ENCODE results near the gene EIF3L. TPM values are rescaled to one million over a fixed set of nuclear protein-coding genes. Genes with fewer than 3 reads are reported as not detected.
A peak's percentile ranks its signal among the peaks of the same experiment; 100 is the strongest.

Gene EIF3L
- total and polyA plus RNA-seq, 5 donors from 2014 or later = 267 to 390 (median 328) TPM

DNA sequence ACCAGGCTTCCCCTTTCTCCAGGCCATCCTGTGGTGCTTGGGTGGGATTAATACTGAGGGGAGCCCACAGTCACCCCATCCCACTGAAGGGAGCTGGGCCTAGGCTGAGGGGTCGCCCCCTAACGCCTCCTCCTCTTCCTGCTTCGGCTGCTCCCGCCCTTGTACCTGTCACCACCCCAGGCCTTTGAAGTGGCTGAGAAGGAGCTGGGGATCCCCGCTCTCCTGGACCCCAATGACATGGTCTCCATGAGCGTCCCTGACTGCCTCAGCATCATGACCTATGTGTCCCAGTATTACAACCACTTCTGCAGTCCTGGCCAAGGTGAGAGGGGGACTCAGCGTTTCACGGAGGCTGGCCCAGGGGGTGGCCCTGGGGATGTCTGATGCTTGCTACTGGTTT is 63.0 kb downstream of the EIF3L start:
- H3K27me3 Mint-ChIP-seq = no peaks in the 10 kb centered on the region
- H3K4me1 Mint-ChIP-seq = peaks cover 0 to 31% (median 21%) of the 10 kb centered on the region in 4 donors
- H3K4me3 ChIP-seq (ENCODE audit: low read depth, low read length) = no peak overlapping the region
- DNase-seq = no peak
- H3K27ac ChIP-seq (ENCODE audit: insufficient read depth, low read length, poor library complexity, severe bottlenecking) = no peak overlapping the region
- H3K27me3 ChIP-seq (ENCODE audit: control insufficient read depth, insufficient read depth, low read length) = no peaks in the 10 kb centered on the region
- H3K4me1 ChIP-seq (ENCODE audit: control insufficient read depth, insufficient read depth, low read length, poor library complexity, severe bottlenecking) = peaks cover 6% of the 10 kb centered on the region
- H3K36me3 ChIP-seq (ENCODE audit: control insufficient read depth, insufficient read depth, low read length) = peaks cover 9% of the 10 kb centered on the region
- H3K9me3 ChIP-seq (ENCODE audit: control insufficient read depth in 2 of 2, low read length in 2 of 2) = no peaks in the 10 kb centered on the region
- no peak overlapping the region for H3K4me3 Mint-ChIP-seq
- H3K9me3 Mint-ChIP-seq = no peaks in the 10 kb centered on the region
- no peak for ATAC-seq (ENCODE audit: low read depth in 2 of 2)
- peaks cover 8% of the 10 kb centered on the region for H3K36me3 Mint-ChIP-seq
- peak overlapping the region in 2 of 3 donors; percentile 20 to 51 for H3K27ac Mint-ChIP-seq

DNA sequence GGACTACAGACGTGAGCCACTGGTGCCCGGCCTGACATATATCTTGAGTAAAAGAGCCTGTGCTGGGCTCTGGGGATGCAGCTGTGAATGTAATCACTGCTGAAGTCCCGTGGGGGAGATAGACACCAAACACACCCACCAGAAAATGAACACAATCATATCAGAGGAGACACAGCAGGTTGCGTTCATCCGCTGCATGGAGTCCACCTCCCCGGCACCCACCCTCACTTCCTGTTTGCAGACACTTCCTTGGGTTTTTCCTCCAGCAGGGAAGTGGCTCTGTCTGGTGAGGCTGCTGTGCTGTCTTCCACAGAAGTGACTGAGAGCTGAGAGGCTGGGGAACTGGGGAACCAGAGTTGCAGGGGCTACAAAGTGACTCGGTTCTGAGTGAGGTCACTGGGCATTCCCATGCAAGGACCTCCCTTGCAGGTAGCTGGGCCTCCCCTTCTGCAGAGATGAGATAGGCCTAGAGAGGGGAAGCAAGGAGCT is 64.1 kb downstream of the EIF3L start:
- Histone ChIP-seq H3K9me3 (ENCODE audit: control insufficient read depth in 2 of 2, low read length in 2 of 2) (no peaks in the 10 kb centered on the region), H3K36me3 (ENCODE audit: control insufficient read depth, insufficient read depth, low read length) (peaks cover 12% of the 10 kb centered on the region), H3K4me1 (ENCODE audit: control insufficient read depth, insufficient read depth, low read length, poor library complexity, severe bottlenecking) (no peaks in the 10 kb centered on the region), H3K27me3 (ENCODE audit: control insufficient read depth, insufficient read depth, low read length) (no peaks in the 10 kb centered on the region), H3K27ac (ENCODE audit: insufficient read depth, low read length, poor library complexity, severe bottlenecking) (no peak overlapping the region), H3K4me3 (ENCODE audit: low read depth, low read length) (no peak overlapping the region)
- Mint-ChIP-seq H3K4me3 (no peak overlapping the region), H3K27ac (peak overlapping the region in 1 of 3 donors; percentile 62), H3K4me1 (peaks cover 0 to 22% (median 13%) of the 10 kb centered on the region in 4 donors), H3K9me3 (no peaks in the 10 kb centered on the region), H3K27me3 (no peaks in the 10 kb centered on the region), H3K36me3 (peaks cover 11% of the 10 kb centered on the region)
- DNase-seq = no peak
- ATAC-seq (ENCODE audit: low read depth in 2 of 2) = no peak

DNA sequence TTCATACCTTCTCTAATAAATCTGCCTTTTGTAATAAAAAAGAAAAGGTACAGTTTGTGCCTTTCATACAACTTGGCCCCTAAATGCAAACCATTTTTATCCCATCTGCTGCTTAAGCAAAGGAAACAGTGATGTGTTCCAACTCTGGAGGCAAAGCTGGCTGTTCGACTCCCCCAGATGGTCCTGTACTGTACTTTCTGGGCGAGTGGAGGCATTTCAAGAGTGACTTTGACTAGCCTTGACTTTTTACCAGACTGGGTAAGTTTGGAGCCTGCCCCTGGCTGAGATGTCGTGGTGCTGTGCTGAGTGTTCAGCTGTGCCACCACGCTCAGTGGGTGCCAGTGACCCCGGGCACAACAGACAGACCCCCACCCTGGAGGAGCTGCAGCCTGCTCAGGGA is 67.1 kb downstream of the EIF3L start:
- no peaks in the 10 kb centered on the region for H3K27me3 ChIP-seq (ENCODE audit: control insufficient read depth, insufficient read depth, low read length)
- H3K27me3 Mint-ChIP-seq = no peaks in the 10 kb centered on the region
- no peak overlapping the region for H3K27ac Mint-ChIP-seq
- H3K36me3 Mint-ChIP-seq = peaks cover 11% of the 10 kb centered on the region
- H3K9me3 Mint-ChIP-seq = no peaks in the 10 kb centered on the region
- H3K4me3 Mint-ChIP-seq = no peak overlapping the region
- H3K36me3 ChIP-seq (ENCODE audit: control insufficient read depth, insufficient read depth, low read length) = peaks cover 23% of the 10 kb centered on the region
- no peaks in the 10 kb centered on the region for H3K9me3 ChIP-seq (ENCODE audit: control insufficient read depth in 2 of 2, low read length in 2 of 2)
- no peaks in the 10 kb centered on the region for H3K4me1 ChIP-seq (ENCODE audit: control insufficient read depth, insufficient read depth, low read length, poor library complexity, severe bottlenecking)
- ATAC-seq (ENCODE audit: low read depth in 2 of 2) (no peak), DNase-seq (no peak)
- no peak overlapping the region for H3K27ac ChIP-seq (ENCODE audit: insufficient read depth, low read length, poor library complexity, severe bottlenecking)
- peaks cover 0 to 12% (median 3%) of the 10 kb centered on the region in 4 donors for H3K4me1 Mint-ChIP-seq
- H3K4me3 ChIP-seq (ENCODE audit: low read depth, low read length) = no peak overlapping the region

DNA sequence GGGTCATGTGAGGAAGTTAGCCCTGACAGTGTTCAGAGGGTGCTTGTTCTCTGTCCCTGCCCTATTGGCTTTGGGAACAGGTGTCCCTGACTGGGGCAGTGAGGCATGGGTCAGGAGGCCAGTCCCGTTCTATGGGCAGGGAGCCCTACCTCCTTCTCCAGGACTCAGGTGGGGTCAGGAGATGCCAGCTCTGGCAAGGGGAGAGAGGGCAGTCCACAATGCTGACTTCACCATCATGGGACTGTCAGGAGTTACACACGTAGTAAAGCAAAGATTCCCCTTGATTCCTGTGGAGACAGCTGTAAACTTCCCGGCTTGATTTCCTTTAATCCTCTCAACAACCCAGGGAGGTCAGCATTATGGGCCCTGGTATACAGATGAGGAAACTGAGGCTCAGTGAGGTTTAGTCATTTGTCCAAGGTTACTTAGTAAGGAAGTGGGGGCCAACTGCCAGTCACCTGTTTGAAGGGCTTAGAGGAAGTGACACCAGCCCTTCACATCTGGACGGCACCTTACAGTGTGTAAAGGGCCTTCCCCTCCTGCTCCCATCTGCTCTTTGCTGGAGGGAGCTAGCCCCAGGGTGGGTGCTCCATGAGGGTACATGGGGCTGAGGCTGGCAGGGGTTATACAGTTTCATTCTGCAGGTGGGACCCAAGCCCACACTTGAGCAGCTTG is 68.8 kb downstream of the EIF3L start:
- Mint-ChIP-seq H3K27me3 (no peaks in the 10 kb centered on the region), H3K27ac (peak overlapping the region in 1 of 3 donors; percentile 78), H3K36me3 (peaks cover 14% of the 10 kb centered on the region)

DNA sequence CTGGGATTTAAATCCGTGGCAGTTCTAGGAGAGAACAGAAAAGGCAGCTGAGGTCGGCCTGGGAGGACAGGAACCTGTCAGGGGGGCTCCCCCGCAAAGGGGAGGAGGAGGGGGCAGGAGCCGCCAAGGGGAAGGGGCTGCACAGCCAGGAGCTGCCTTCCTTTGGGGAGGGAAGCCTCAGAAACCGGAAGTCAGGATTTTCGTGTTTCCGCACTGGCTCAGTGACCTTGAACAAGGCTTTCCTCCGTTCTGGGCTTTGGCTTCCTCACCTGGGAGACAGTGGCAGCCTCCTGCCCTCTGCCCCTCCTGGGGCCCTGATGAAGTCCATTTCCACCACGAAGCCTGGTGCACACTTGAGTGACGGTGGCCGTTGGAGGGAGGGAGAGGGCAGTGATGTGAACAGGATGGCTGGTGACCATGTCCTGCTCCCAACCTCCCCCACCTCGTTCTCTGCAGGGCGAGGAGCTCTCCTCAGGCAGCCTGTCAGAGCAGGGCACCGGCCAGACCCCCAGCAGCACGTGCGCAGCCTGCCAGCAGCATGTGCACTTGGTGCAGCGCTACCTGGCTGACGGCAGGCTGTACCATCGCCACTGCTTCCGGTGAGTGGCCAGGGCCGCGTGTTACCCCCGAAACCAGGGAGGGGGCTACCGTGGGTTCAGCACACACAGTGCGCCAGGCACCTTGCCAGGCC is 69.5 kb downstream of the EIF3L start:
- no peaks in the 10 kb centered on the region for H3K9me3 ChIP-seq (ENCODE audit: control insufficient read depth in 2 of 2, low read length in 2 of 2)
- no peaks in the 10 kb centered on the region for H3K27me3 ChIP-seq (ENCODE audit: control insufficient read depth, insufficient read depth, low read length)
- Mint-ChIP-seq H3K9me3 (no peaks in the 10 kb centered on the region), H3K4me1 (peaks cover 0 to 4% (median 2%) of the 10 kb centered on the region in 4 donors), H3K27me3 (no peaks in the 10 kb centered on the region), H3K36me3 (peaks cover 13% of the 10 kb centered on the region), H3K27ac (no peak overlapping the region), H3K4me3 (no peak overlapping the region)
- peaks cover 23% of the 10 kb centered on the region for H3K36me3 ChIP-seq (ENCODE audit: control insufficient read depth, insufficient read depth, low read length)
- ATAC-seq (ENCODE audit: low read depth in 2 of 2) (no peak), DNase-seq (no peak)
- H3K4me3 ChIP-seq (ENCODE audit: low read depth, low read length) = no peak overlapping the region
- no peaks in the 10 kb centered on the region for H3K4me1 ChIP-seq (ENCODE audit: control insufficient read depth, insufficient read depth, low read length, poor library complexity, severe bottlenecking)
- H3K27ac ChIP-seq (ENCODE audit: insufficient read depth, low read length, poor library complexity, severe bottlenecking) = no peak overlapping the region

More for the DNA sequence above, 68.8 kb downstream of the EIF3L start:
- Histone ChIP-seq H3K9me3 (ENCODE audit: control insufficient read depth in 2 of 2, low read length in 2 of 2) (no peaks in the 10 kb centered on the region), H3K36me3 (ENCODE audit: control insufficient read depth, insufficient read depth, low read length) (peaks cover 23% of the 10 kb centered on the region), H3K4me1 (ENCODE audit: control insufficient read depth, insufficient read depth, low read length, poor library complexity, severe bottlenecking) (no peaks in the 10 kb centered on the region), H3K4me3 (ENCODE audit: low read depth, low read length) (no peak overlapping the region), H3K27me3 (ENCODE audit: control insufficient read depth, insufficient read depth, low read length) (no peaks in the 10 kb centered on the region), H3K27ac (ENCODE audit: insufficient read depth, low read length, poor library complexity, severe bottlenecking) (no peak overlapping the region)
- no peak for DNase-seq
- Mint-ChIP-seq H3K4me3 (no peak overlapping the region), H3K4me1 (peaks cover 0 to 4% (median 2%) of the 10 kb centered on the region in 4 donors), H3K9me3 (no peaks in the 10 kb centered on the region)
- no peak for ATAC-seq (ENCODE audit: low read depth in 2 of 2)

DNA sequence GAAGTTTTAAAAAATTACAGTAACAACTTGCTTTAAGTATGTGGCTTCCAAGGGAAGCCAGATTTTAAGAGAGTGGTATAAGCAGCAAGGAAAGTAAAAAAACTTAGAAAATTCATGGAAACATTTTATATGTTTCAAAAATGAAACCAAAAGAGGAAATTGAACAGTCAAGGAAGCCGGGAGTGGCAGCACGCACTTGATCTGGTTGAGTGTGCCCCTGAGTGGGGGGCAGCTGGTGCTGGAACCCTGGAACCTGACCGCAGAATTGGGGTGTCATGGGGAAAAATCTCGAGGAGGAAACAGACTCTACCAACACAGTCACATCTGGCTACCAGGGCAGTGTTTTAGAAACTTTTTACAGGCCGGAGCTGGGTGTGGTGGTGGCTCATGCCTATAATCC is 70.9 kb downstream of the EIF3L start:
- Histone ChIP-seq H3K27ac (ENCODE audit: insufficient read depth, low read length, poor library complexity, severe bottlenecking) (no peak overlapping the region), H3K4me1 (ENCODE audit: control insufficient read depth, insufficient read depth, low read length, poor library complexity, severe bottlenecking) (no peaks in the 10 kb centered on the region), H3K36me3 (ENCODE audit: control insufficient read depth, insufficient read depth, low read length) (peaks cover 23% of the 10 kb centered on the region), H3K4me3 (ENCODE audit: low read depth, low read length) (no peak overlapping the region), H3K27me3 (ENCODE audit: control insufficient read depth, insufficient read depth, low read length) (no peaks in the 10 kb centered on the region), H3K9me3 (ENCODE audit: control insufficient read depth in 2 of 2, low read length in 2 of 2) (no peaks in the 10 kb centered on the region)
- Mint-ChIP-seq H3K27ac (peak overlapping the region in 2 of 3 donors; percentile 82 to 95), H3K36me3 (peaks cover 13% of the 10 kb centered on the region), H3K27me3 (no peaks in the 10 kb centered on the region), H3K4me1 (peaks cover 0 to 4% (median 2%) of the 10 kb centered on the region in 4 donors), H3K9me3 (no peaks in the 10 kb centered on the region), H3K4me3 (no peak overlapping the region)
- no peak for ATAC-seq (ENCODE audit: low read depth in 2 of 2)
- DNase-seq = no peak

DNA sequence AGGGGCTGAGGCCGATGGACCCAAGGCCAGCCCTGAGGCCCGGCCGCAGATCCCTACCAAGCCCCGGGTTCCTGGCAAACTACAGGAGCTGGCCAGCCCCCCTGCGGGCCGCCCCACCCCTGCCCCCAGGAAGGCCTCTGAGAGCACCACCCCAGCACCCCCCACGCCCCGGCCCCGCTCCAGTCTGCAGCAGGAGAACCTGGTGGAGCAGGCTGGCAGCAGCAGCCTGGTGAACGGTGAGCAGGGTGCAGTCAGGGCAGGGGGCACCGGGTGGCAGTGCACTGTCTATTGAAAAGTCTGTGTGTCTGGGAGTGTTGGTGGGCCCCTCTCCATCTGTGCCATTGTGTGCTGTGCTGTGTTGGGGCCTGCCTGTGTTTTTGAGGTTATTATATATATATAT is 73.0 kb downstream of the EIF3L start:
- no peaks in the 10 kb centered on the region for H3K27me3 Mint-ChIP-seq
- peaks cover 0 to 4% (median 2%) of the 10 kb centered on the region in 4 donors for H3K4me1 Mint-ChIP-seq
- Histone ChIP-seq H3K4me1 (ENCODE audit: control insufficient read depth, insufficient read depth, low read length, poor library complexity, severe bottlenecking) (no peaks in the 10 kb centered on the region), H3K9me3 (ENCODE audit: control insufficient read depth in 2 of 2, low read length in 2 of 2) (no peaks in the 10 kb centered on the region), H3K36me3 (ENCODE audit: control insufficient read depth, insufficient read depth, low read length) (peaks cover 23% of the 10 kb centered on the region), H3K4me3 (ENCODE audit: low read depth, low read length) (no peak overlapping the region), H3K27ac (ENCODE audit: insufficient read depth, low read length, poor library complexity, severe bottlenecking) (no peak overlapping the region), H3K27me3 (ENCODE audit: control insufficient read depth, insufficient read depth, low read length) (no peaks in the 10 kb centered on the region)
- peaks cover 17% of the 10 kb centered on the region for H3K36me3 Mint-ChIP-seq
- H3K9me3 Mint-ChIP-seq = no peaks in the 10 kb centered on the region
- no peak overlapping the region for H3K27ac Mint-ChIP-seq
- DNase-seq = no peak
- no peak overlapping the region for H3K4me3 Mint-ChIP-seq
- ATAC-seq (ENCODE audit: low read depth in 2 of 2) = peak in 1 of 2 donors; percentile 22
